Small intestine (tissue), 7 donors: Measurements from ENCODE around the gene LUZP2. TPM values are rescaled to one million over a fixed set of nuclear protein-coding genes. Genes with fewer than 3 reads are reported as not detected.

Experiments used
- DNase-seq, 2 donors: peaks; one replicate each; pipeline versions ENCODE4 v3.0.0 to v3.0.0-alpha.2; 2013
- FAIRE-seq: peaks from 2 replicates; lab custom pipeline; 2012; peaks lifted over from hg19 to GRCh38; lab: Jason Lieb, UNC
- H3K27ac ChIP-seq, 3 donors: one replicate each; pipeline ENCODE4 v1.5.1; 2013; ENCODE audit warnings: low read length in 2 of 3, mild to moderate bottlenecking in 2 of 3, control low read depth in 1 of 3, inconsistent platforms in 1 of 3, low read depth in 1 of 3, moderate library complexity in 1 of 3
- H3K27me3 ChIP-seq, 3 donors: one replicate each; pipeline ENCODE4 v1.6.1; 2013; ENCODE audit warnings: low read length in 3 of 3, inconsistent platforms in 1 of 3; ENCODE audit not compliant: control insufficient read depth in 3 of 3, insufficient read depth in 3 of 3
- H3K36me3 ChIP-seq, 3 donors: one replicate each; pipeline ENCODE4 v1.6.1; 2013; ENCODE audit warnings: low read length in 3 of 3, inconsistent platforms in 1 of 3, low read depth in 1 of 3, mild to moderate bottlenecking in 1 of 3, moderate library complexity in 1 of 3; ENCODE audit not compliant: control insufficient read depth in 3 of 3, insufficient read depth in 2 of 3
- H3K4me1 ChIP-seq, 3 donors: one replicate each; pipeline ENCODE4 v1.6.1; 2013; ENCODE audit warnings: low read length in 2 of 3, inconsistent platforms in 1 of 3, low read depth in 1 of 3, mild to moderate bottlenecking in 1 of 3, moderate library complexity in 1 of 3; ENCODE audit not compliant: control insufficient read depth in 3 of 3, insufficient read depth in 2 of 3
- H3K4me3 ChIP-seq, 3 donors: one replicate each; pipeline ENCODE4 v1.5.1; 2013; ENCODE audit warnings: low read length in 3 of 3, control low read depth in 1 of 3, inconsistent platforms in 1 of 3, low read depth in 1 of 3, mild to moderate bottlenecking in 1 of 3, moderate library complexity in 1 of 3
- H3K9me3 ChIP-seq, 2 donors: one replicate each; pipeline ENCODE4 v1.6.1; 2013; ENCODE audit warnings: low read depth in 1 of 2, low read length in 1 of 2; ENCODE audit not compliant: control insufficient read depth in 2 of 2, insufficient read depth in 1 of 2
- WGBS, 3 donors: extraction: QIAGEN DNeasy Blood & Tissue Kit; methylation state at CpG; one replicate each; pipeline ENCODE4 v1.1.7; 2013; 5-methylcytosine and 5-hydroxymethylcytosine counted together
- polyA plus RNA-seq, 4 donors: library from polyadenylated mRNA; stranded (reverse) in 3 of 4; unstranded in 1 of 4; fragments of 200-250 nt in 3 of 4; fragments of 120-200 nt in 1 of 4; gene quantifications; one replicate each; pipeline versions ENCODE4 v1.2.1 to v1.2.3, GENCODE V29; 2013
- donor health status: healthy with polysubstance abuse.
- donor health status: control.
- donor health status: control.
- donor health status: Bipolar disorder and iron deficiency.
- donor health status: healthy.

Gene LUZP2
- polyA plus RNA-seq, 4 donors, result 0.52 to 1.3 TPM; not detected in 2

GRCh38 chr11:25039165-25039564 is 542.3 kb downstream of the LUZP2 start:
- Histone ChIP-seq H3K4me3 (no peak overlapping the region), H3K27me3 (no peaks in the 10 kb centered on the region), H3K9me3 (no peaks in the 10 kb centered on the region), H3K4me1 (no peaks in the 10 kb centered on the region), H3K36me3 (no peaks in the 10 kb centered on the region), H3K27ac (no peak overlapping the region)
- WGBS, 3 donors, result 95 to 100% (median 96%) methylated on average over 2 of the region's 2 CpGs
- no peak for DNase-seq
- no peak for FAIRE-seq

- Histone ChIP-seq H3K36me3 (no peaks in the 10 kb centered on the region), H3K27ac (no peak overlapping the region), H3K9me3 (no peaks in the 10 kb centered on the region), H3K27me3 (no peaks in the 10 kb centered on the region), H3K4me1 (no peaks in the 10 kb centered on the region), H3K4me3 (no peak overlapping the region)
- no peak for DNase-seq
- WGBS, 3 donors, result 81 to 90% (median 86%) methylated on average over 1 of the region's 1 CpG
- no peak for FAIRE-seq
Measured at GRCh38 chr11:25048632-25049031, 551.8 kb downstream of the LUZP2 start.

- Histone ChIP-seq H3K9me3 (no peaks in the 10 kb centered on the region), H3K27me3 (no peaks in the 10 kb centered on the region), H3K36me3 (no peaks in the 10 kb centered on the region), H3K27ac (no peak overlapping the region), H3K4me3 (no peak overlapping the region), H3K4me1 (no peaks in the 10 kb centered on the region)
- DNase-seq (no peak), FAIRE-seq (no peak)
Measured at GRCh38 chr11:25052844-25053243, 556.0 kb downstream of the LUZP2 start.

GRCh38 chr11:25057861-25058260 is 561.0 kb downstream of the LUZP2 start:
- Histone ChIP-seq H3K4me3 (no peak overlapping the region), H3K27ac (no peak overlapping the region), H3K9me3 (no peaks in the 10 kb centered on the region), H3K36me3 (no peaks in the 10 kb centered on the region), H3K27me3 (no peaks in the 10 kb centered on the region), H3K4me1 (no peaks in the 10 kb centered on the region)
- FAIRE-seq (no peak), DNase-seq (no peak)

- H3K36me3 ChIP-seq, result no peaks in the 10 kb centered on the region
- no peak overlapping the region for H3K27ac ChIP-seq
- FAIRE-seq (no peak), DNase-seq (no peak)
- H3K4me1 ChIP-seq, result no peaks in the 10 kb centered on the region
- H3K9me3 ChIP-seq, result no peaks in the 10 kb centered on the region
- H3K4me3 ChIP-seq, result no peak overlapping the region
- H3K27me3 ChIP-seq, result no peaks in the 10 kb centered on the region
- 16 to 44% (median 17%) methylated on average over 1 of the region's 1 CpG for WGBS, 3 donors
Measured at GRCh38 chr11:25065746-25066145, 568.9 kb downstream of the LUZP2 start.

GRCh38 chr11:25066706-25067105 is 569.9 kb downstream of the LUZP2 start:
- WGBS, 3 donors, result 23 to 46% (median 30%) methylated on average over 2 of the region's 2 CpGs
- no peaks in the 10 kb centered on the region for H3K27me3 ChIP-seq
- no peak for FAIRE-seq
- no peak overlapping the region for H3K27ac ChIP-seq
- no peaks in the 10 kb centered on the region for H3K9me3 ChIP-seq
- no peaks in the 10 kb centered on the region for H3K4me1 ChIP-seq
- H3K36me3 ChIP-seq, result no peaks in the 10 kb centered on the region
- no peak overlapping the region for H3K4me3 ChIP-seq
- DNase-seq, result no peak

- H3K9me3 ChIP-seq, result peaks cover 0 to 2% of the 10 kb centered on the region in 2 donors
- DNase-seq, result no peak
- H3K4me1 ChIP-seq, result no peaks in the 10 kb centered on the region
- no peaks in the 10 kb centered on the region for H3K27me3 ChIP-seq
- H3K4me3 ChIP-seq, result no peak overlapping the region
- whole genome bisulfite sequencing, 3 donors, result 65 to 83% (median 81%) methylated on average over 4 of the region's 4 CpGs
- no peak overlapping the region for H3K27ac ChIP-seq
- no peak for FAIRE-seq
- H3K36me3 ChIP-seq, result no peaks in the 10 kb centered on the region
Measured at GRCh38 chr11:25068451-25068850, 571.6 kb downstream of the LUZP2 start.

GRCh38 chr11:25094085-25094802 is 597.4 kb downstream of the LUZP2 start:
- Histone ChIP-seq H3K9me3 (no peaks in the 10 kb centered on the region), H3K36me3 (no peaks in the 10 kb centered on the region), H3K27me3 (no peaks in the 10 kb centered on the region), H3K4me1 (no peaks in the 10 kb centered on the region), H3K27ac (no peak overlapping the region), H3K4me3 (no peak overlapping the region)
- no peak for FAIRE-seq
- 84 to 85% (median 84%) methylated on average over 6 of the region's 6 CpGs for WGBS, 3 donors
- DNase-seq, result peak in 1 of 2 donors; percentile 9

GRCh38 chr11:25119416-25119815 is 622.6 kb downstream of the LUZP2 start:
- DNase-seq (no peak), FAIRE-seq (no peak)
- 76 to 82% (median 78%) methylated on average over 3 of the region's 3 CpGs for WGBS, 3 donors
- no peaks in the 10 kb centered on the region for H3K27me3 ChIP-seq
- no peaks in the 10 kb centered on the region for H3K4me1 ChIP-seq
- no peaks in the 10 kb centered on the region for H3K36me3 ChIP-seq
- H3K9me3 ChIP-seq, result no peaks in the 10 kb centered on the region
- no peak overlapping the region for H3K4me3 ChIP-seq
- no peak overlapping the region for H3K27ac ChIP-seq
